Activated B cell treated with CpG ODN at 0.5 μM for 24 hours (primary cell): Measurements from ENCODE around the gene NWD2. TPM values are rescaled to one million over a fixed set of nuclear protein-coding genes. Genes with fewer than 3 reads are reported as not detected.

ENCODE experiments used
- ATAC-seq: fragments of 200-7000 bp; cut with Tn5 transposase; one replicate; pipeline ENCODE4 v1.10.0; 2021; ENCODE audit warnings: low read depth, mild to moderate bottlenecking, moderate library complexity
- CTCF ChIA-PET: fragments of 350-600 bp; sonication (Branson Sonifier 250); formaldehyde crosslinking; loops from one replicate; lab custom pipeline; 2021; ENCODE audit warnings: antibody characterized with exemption; lab: Charles Lee
- POLR2A ChIA-PET: fragments of 350-600 bp; sonication (Branson Sonifier 250); formaldehyde crosslinking; loops from one replicate; lab custom pipeline; 2021; ENCODE audit warnings: antibody characterized with exemption; lab: Charles Lee
- DNase-seq: peaks from one replicate; pipeline ENCODE4 v3.0.0; 2022
- H3K27ac Mint-ChIP-seq: one replicate; pipeline ENCODE4 v1.8.0; 2020; ENCODE audit warnings: mixed read lengths
- H3K27me3 Mint-ChIP-seq: one replicate; pipeline ENCODE4 v1.8.0; 2021; ENCODE audit warnings: mixed read lengths
- H3K36me3 Mint-ChIP-seq: one replicate; pipeline ENCODE4 v1.8.0; 2021; ENCODE audit warnings: low read depth, mixed read lengths
- H3K4me1 Mint-ChIP-seq: one replicate; pipeline ENCODE4 v1.8.0; 2021; ENCODE audit warnings: mixed read lengths
- H3K4me3 Mint-ChIP-seq: one replicate; pipeline ENCODE4 v1.8.0; 2020; ENCODE audit warnings: mild to moderate bottlenecking, mixed read lengths
- H3K9me3 Mint-ChIP-seq: one replicate; pipeline ENCODE4 v1.8.0; 2020; ENCODE audit warnings: mixed read lengths
- CTCF ChIP-seq: fragments of 200-600 bp; IDR thresholded peaks from one replicate; pipeline ENCODE4 v1.8.0; 2022; ENCODE audit warnings: antibody characterized with exemption, mild to moderate bottlenecking
- intact Hi-C: fragments of 100-400 bp; cut with micrococcal nuclease; formaldehyde crosslinking; loops from one replicate; pipeline ENCODE4 v1.15.1; 2024
- total RNA-seq: library from RNA; stranded (reverse); gene quantifications from 2 replicates; pipeline ENCODE4 v1.2.3, GENCODE V29; 2022

NWD2 gene
- total RNA-seq, 1 donor from 2014 or later, result not detected

GRCh38 chr4:37436546-37436945 lies 192.0 kb downstream of the NWD2 start:
- DNase-seq, result no peak
- Mint-ChIP-seq H3K36me3 (no peaks in the 10 kb centered on the region), H3K4me1 (no peaks in the 10 kb centered on the region), H3K4me3 (no peak overlapping the region), H3K9me3 (no peaks in the 10 kb centered on the region), H3K27ac (no peak overlapping the region), H3K27me3 (peaks cover 3% of the 10 kb centered on the region)
- no peak for ATAC-seq
- ChIA-PET POLR2A (no interaction called here), CTCF (interaction anchor here (0.9 kb wide), 1 partner anchor 14 kb away, joined by 4 read pairs; no protein-coding TSS in a partner anchor)
- intact Hi-C loops, result no loop called here
- TF ChIP-seq CTCF, result no peak

- Mint-ChIP-seq H3K9me3 (no peaks in the 10 kb centered on the region), H3K27me3 (peaks cover 3% of the 10 kb centered on the region), H3K36me3 (no peaks in the 10 kb centered on the region), H3K4me1 (no peaks in the 10 kb centered on the region), H3K27ac (no peak overlapping the region), H3K4me3 (no peak overlapping the region)
- DNase-seq (no peak), ATAC-seq (no peak)
- no peak for TF ChIP-seq CTCF
- intact Hi-C loops, result no loop called here
- POLR2A ChIA-PET, result no interaction called here
- CTCF ChIA-PET, result interaction anchor here (0.9 kb wide), 1 partner anchor 14 kb away, joined by 4 read pairs; no protein-coding TSS in a partner anchor
These were observed 192.6 kb downstream of the NWD2 start for GRCh38 chr4:37437163-37437562.

GRCh38 chr4:37438564-37439279 lies 194.2 kb downstream of the NWD2 start:
- ChIA-PET CTCF (no interaction called here), POLR2A (no interaction called here)
- Mint-ChIP-seq H3K27me3 (peaks cover 3% of the 10 kb centered on the region), H3K27ac (no peak overlapping the region), H3K4me1 (no peaks in the 10 kb centered on the region), H3K9me3 (no peaks in the 10 kb centered on the region), H3K36me3 (no peaks in the 10 kb centered on the region), H3K4me3 (no peak overlapping the region)
- TF ChIP-seq CTCF, result no peak
- intact Hi-C loops, result no loop called here
- ATAC-seq, result no peak
- no peak for DNase-seq

GRCh38 chr4:37439809-37440474 lies 195.4 kb downstream of the NWD2 start:
- intact Hi-C loops, result no loop called here
- H3K27ac Mint-ChIP-seq, result no peak overlapping the region
- ATAC-seq, result no peak
- ChIA-PET CTCF (no interaction called here), POLR2A (no interaction called here)
- H3K27me3 Mint-ChIP-seq, result peaks cover 3% of the 10 kb centered on the region
- no peaks in the 10 kb centered on the region for H3K4me1 Mint-ChIP-seq
- no peak for TF ChIP-seq CTCF
- no peak overlapping the region for H3K4me3 Mint-ChIP-seq
- H3K36me3 Mint-ChIP-seq, result no peaks in the 10 kb centered on the region
- no peaks in the 10 kb centered on the region for H3K9me3 Mint-ChIP-seq
- no peak for DNase-seq

GRCh38 chr4:37440501-37440900 lies 196.0 kb downstream of the NWD2 start:
- no peak overlapping the region for H3K4me3 Mint-ChIP-seq
- ATAC-seq (no peak), DNase-seq (no peak)
- POLR2A ChIA-PET, result no interaction called here
- H3K36me3 Mint-ChIP-seq, result no peaks in the 10 kb centered on the region
- H3K9me3 Mint-ChIP-seq, result no peaks in the 10 kb centered on the region
- TF ChIP-seq CTCF, result no peak
- H3K27me3 Mint-ChIP-seq, result peaks cover 3% of the 10 kb centered on the region
- H3K4me1 Mint-ChIP-seq, result no peaks in the 10 kb centered on the region
- intact Hi-C loops, result no loop called here
- CTCF ChIA-PET, result no interaction called here
- no peak overlapping the region for H3K27ac Mint-ChIP-seq
